ENCODE data around the gene CR1. TPM values are rescaled to one million over a fixed set of nuclear protein-coding genes. Genes with fewer than 3 reads are reported as not detected.

CR1 gene
- total RNA-seq (ENCODE audit: unreplicated experiment): 0.51 TPM
- long read RNA-seq: 0 reads

DNA sequence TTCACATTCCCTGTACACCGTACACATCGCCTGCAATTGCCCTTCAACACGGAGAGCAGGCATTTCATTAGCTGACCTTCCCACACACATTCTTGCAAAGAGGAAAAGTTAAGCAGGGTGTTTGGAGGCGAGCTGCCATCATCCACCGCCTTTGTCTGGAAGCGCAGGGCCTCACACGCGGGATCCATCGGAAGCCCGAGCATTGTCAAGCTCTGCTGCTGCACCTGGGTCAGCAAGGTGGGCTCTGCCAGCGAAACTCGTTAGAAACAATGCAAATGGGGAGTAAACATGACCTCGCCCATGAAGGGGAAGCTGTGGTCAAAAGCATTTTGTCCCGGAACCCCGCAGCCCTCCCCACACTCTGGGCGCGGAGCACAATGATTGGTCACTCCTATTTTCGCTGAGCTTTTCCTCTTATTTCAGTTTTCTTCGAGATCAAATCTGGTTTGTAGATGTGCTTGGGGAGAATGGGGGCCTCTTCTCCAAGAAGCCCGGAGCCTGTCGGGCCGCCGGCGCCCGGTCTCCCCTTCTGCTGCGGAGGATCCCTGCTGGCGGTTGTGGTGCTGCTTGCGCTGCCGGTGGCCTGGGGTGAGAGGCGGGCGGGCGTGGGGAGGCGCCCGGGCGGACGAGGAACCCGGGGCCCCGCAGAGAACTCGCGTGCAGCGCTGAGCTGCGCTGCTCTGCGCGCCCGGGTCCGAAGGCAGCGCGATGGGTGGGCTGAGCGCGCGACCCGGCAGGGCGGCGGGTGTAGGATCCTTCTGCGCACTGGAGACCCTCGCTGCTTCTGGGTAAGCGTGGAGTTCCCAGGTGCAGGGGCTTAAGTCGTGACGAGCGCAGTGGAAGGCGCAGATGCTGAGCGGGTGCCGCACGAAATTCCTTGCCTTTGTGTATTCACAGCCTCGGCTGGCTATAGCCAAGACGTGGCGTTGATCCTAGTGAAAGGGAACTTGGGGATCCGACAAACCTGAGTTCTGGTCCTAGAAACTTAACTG lies at the start of gene CR1:
Gene CR1, plus strand, starts transcription at position 357 of the 992 bp plus-strand sequence. Its CDS starts 111 bp downstream, at position 468.
- TF ChIP-seq, protein P1, sequence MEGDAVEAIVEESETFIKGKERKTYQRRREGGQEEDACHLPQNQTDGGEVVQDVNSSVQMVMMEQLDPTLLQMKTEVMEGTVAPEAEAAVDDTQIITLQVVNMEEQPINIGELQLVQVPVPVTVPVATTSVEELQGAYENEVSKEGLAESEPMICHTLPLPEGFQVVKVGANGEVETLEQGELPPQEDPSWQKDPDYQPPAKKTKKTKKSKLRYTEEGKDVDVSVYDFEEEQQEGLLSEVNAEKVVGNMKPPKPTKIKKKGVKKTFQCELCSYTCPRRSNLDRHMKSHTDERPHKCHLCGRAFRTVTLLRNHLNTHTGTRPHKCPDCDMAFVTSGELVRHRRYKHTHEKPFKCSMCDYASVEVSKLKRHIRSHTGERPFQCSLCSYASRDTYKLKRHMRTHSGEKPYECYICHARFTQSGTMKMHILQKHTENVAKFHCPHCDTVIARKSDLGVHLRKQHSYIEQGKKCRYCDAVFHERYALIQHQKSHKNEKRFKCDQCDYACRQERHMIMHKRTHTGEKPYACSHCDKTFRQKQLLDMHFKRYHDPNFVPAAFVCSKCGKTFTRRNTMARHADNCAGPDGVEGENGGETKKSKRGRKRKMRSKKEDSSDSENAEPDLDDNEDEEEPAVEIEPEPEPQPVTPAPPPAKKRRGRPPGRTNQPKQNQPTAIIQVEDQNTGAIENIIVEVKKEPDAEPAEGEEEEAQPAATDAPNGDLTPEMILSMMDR (IDR thresholded peaks at IDR 0.05; ENCODE audit: unreplicated experiment): no peak
- H3K27ac Mint-ChIP-seq (ENCODE audit: unreplicated experiment): no peak within 1 kb of the TSS

DNA sequence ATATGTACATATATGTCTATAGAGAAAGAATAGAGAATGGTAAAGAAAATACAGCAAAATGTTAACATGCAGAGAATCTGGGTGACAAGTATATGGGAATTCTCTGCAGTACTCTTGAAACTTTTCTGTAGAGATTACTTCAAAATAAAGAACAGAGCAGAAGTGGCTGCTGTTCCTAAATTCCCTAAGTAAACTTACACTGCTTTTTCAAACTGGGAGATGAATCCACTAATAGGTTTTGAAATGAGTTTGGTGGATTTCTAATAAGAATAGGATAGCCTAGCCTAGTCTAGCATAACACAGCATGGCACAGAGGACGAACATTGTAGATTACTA lies 42.3 kb upstream of the CR1 start:
- Mint-ChIP-seq H3K36me3 (ENCODE audit: low read depth, unreplicated experiment) (no peaks in the 10 kb centered on the region), H3K9me3 (ENCODE audit: unreplicated experiment) (no peaks in the 10 kb centered on the region), H3K27me3 (ENCODE audit: unreplicated experiment) (peaks cover 5% of the 10 kb centered on the region), H3K4me1 (ENCODE audit: unreplicated experiment) (no peaks in the 10 kb centered on the region), H3K4me3 (ENCODE audit: unreplicated experiment) (no peak overlapping the region), H3K27ac (ENCODE audit: unreplicated experiment) (no peak overlapping the region)
- DNase-seq (ENCODE audit: low spot score): no peak
- TF ChIP-seq, protein P1 (IDR thresholded peaks at IDR 0.05; ENCODE audit: unreplicated experiment): no peak

More for the DNA sequence above, at the start of gene CR1:
- peaks cover 7% of the 10 kb centered on the region for H3K4me1 Mint-ChIP-seq (ENCODE audit: unreplicated experiment)
- peak; percentile 35 for DNase-seq (ENCODE audit: low spot score)
- H3K27me3 Mint-ChIP-seq (ENCODE audit: unreplicated experiment): peaks cover 4% of the 10 kb centered on the region
- no peaks in the 10 kb centered on the region for H3K36me3 Mint-ChIP-seq (ENCODE audit: low read depth, unreplicated experiment)
- H3K4me3 Mint-ChIP-seq (ENCODE audit: unreplicated experiment): peak within 1 kb of the TSS; percentile 80
- no peaks in the 10 kb centered on the region for H3K9me3 Mint-ChIP-seq (ENCODE audit: unreplicated experiment)

DNA sequence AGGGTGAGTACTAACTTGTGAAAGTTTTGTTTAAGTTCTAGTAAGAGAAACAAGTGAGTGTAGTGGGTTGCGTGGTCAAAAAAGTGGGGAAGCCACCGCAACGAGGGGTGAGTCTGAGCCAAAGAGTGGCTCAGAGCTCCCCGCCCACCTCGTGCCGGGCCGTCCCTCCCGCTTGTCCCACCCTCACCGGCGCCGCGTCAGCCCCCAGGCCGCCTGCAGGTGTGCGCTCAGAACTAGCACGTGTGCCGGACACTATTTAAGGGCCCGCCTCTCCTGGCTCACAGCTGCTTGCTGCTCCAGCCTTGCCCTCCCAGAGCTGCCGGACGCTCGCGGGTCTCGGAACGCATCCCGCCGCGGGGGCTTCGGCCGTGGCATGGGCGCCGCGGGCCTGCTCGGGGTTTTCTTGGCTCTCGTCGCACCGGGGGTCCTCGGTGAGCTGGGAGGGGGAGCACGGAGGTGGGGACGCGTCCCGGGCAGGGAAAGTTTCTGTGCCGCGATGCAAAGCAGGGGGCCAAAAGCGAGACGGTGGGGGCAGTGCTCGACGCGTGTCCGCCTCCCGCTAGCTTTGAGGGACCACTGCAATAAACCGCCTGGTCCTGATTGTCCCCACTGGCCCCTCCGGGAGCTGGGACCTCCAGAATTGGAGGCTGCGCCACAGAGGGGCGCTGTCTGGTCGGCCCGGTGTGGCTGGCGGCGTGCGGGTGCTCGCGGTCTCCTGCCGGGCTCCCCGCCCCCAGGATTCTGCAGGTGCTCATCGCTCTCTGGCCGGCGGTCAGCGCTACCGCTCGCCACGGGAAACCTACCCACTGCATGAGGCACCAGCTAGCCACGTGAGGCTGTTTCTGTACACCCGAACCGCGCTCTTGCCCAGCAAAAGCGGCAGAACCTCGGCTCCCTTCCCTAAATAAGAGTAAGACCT lies 41.7 kb upstream of the CR1 start, which contains the start of gene CR2:
Gene CR2, plus strand, starts transcription at position 283 of the 919 bp plus-strand sequence. Its CDS starts 91 bp downstream, at position 374.
- TF ChIP-seq, protein P1 (IDR thresholded peaks at IDR 0.05; ENCODE audit: unreplicated experiment): no peak
- H3K27me3 Mint-ChIP-seq (ENCODE audit: unreplicated experiment): peaks cover 5% of the 10 kb centered on the region
- peak; percentile 33 for DNase-seq (ENCODE audit: low spot score)
- H3K36me3 Mint-ChIP-seq (ENCODE audit: low read depth, unreplicated experiment): no peaks in the 10 kb centered on the region
- no peak within 1 kb of the TSS for H3K4me3 Mint-ChIP-seq (ENCODE audit: unreplicated experiment)
- no peak within 1 kb of the TSS for H3K27ac Mint-ChIP-seq (ENCODE audit: unreplicated experiment)
- H3K9me3 Mint-ChIP-seq (ENCODE audit: unreplicated experiment): no peaks in the 10 kb centered on the region
- H3K4me1 Mint-ChIP-seq (ENCODE audit: unreplicated experiment): no peaks in the 10 kb centered on the region

DNA sequence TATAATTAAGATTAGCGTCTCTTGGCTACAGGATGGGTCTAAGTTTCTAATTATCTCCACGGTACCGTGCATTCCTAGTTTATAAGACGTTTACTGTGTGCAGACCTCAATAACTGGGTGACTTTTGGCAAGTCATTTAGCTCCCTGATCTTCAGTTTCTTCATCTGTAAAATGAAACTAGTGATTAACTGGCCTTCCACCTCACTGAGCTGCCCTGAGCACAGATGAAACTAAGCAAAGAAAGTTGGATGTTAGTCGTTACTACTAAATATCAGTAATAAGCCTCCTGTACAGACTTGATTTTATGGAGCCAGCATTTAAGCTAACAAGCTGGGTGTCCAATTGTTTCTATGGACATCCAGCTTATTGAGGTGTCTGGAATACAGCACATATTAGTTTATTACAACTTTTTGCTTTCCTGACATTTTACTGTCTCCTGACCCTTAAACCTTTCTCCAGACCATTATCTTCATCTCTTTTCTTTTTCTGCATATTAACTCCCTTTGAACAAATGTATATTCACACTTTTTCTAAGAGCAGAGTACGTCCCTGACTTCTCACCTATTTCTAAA lies 40.7 kb upstream of the CR1 start:
- TF ChIP-seq, protein P1 (IDR thresholded peaks at IDR 0.05; ENCODE audit: unreplicated experiment): no peak
- no peaks in the 10 kb centered on the region for H3K36me3 Mint-ChIP-seq (ENCODE audit: low read depth, unreplicated experiment)
- DNase-seq (ENCODE audit: low spot score): no peak
- no peaks in the 10 kb centered on the region for H3K4me1 Mint-ChIP-seq (ENCODE audit: unreplicated experiment)
- no peak overlapping the region for H3K27ac Mint-ChIP-seq (ENCODE audit: unreplicated experiment)
- H3K27me3 Mint-ChIP-seq (ENCODE audit: unreplicated experiment): peaks cover 4% of the 10 kb centered on the region
- no peaks in the 10 kb centered on the region for H3K9me3 Mint-ChIP-seq (ENCODE audit: unreplicated experiment)
- no peak overlapping the region for H3K4me3 Mint-ChIP-seq (ENCODE audit: unreplicated experiment)

Data from endothelial cell (in vitro differentiated cells).